NCI-H2171 (cell line): ENCODE results near the gene PRCD.
"Not testable (repeated sequence)": the region's sequence is repeated elsewhere in the genome, so short reads cannot be mapped to it uniquely, and the experiment has no call there.

ENCODE experiments used
- DNase-seq: peaks from one replicate; lab custom pipeline; 2025; lab: John Stamatoyannopoulos, UW

The PRCD gene

GRCh38 chr17:76556765-76557367, 17.0 kb downstream of the PRCD start:
- DNase-seq, result no peak

- peak; percentile 98 for DNase-seq
These were observed 17.7 kb downstream of the PRCD start for GRCh38 chr17:76557368-76558197.

- DNase-seq, result no peak
These were observed 18.6 kb downstream of the PRCD start for GRCh38 chr17:76558198-76559095.

- not testable (repeated sequence) for DNase-seq
These were observed 19.6 kb downstream of the PRCD start for GRCh38 chr17:76559460-76559859.

GRCh38 chr17:76560036-76560876, 20.4 kb downstream of the PRCD start:
- no peak for DNase-seq

- no peak for DNase-seq
These were observed 21.0 kb downstream of the PRCD start for GRCh38 chr17:76560877-76561221.

- DNase-seq, result no peak
These were observed 21.5 kb downstream of the PRCD start for GRCh38 chr17:76561332-76561731.

- no peak for DNase-seq
These were observed 22.0 kb downstream of the PRCD start for GRCh38 chr17:76561799-76562268.

GRCh38 chr17:76562734-76563148, 22.9 kb downstream of the PRCD start:
- DNase-seq, result no peak

GRCh38 chr17:76563359-76563758, 23.5 kb downstream of the PRCD start:
- not testable (repeated sequence) for DNase-seq

- not testable (repeated sequence) for DNase-seq
These were observed 25.3 kb downstream of the PRCD start for GRCh38 chr17:76564991-76565727.

- no peak for DNase-seq
These were observed 26.1 kb downstream of the PRCD start for GRCh38 chr17:76565728-76566612.

GRCh38 chr17:76566613-76566943, 26.7 kb downstream of the PRCD start:
- DNase-seq, result no peak

GRCh38 chr17:76566988-76567431, 27.2 kb downstream of the PRCD start:
- DNase-seq, result no peak

GRCh38 chr17:76567634-76568432, 28.0 kb downstream of the PRCD start:
- DNase-seq, result no peak

GRCh38 chr17:76568811-76569221, 29.0 kb downstream of the PRCD start:
- no peak for DNase-seq

GRCh38 chr17:76569607-76570279, 29.9 kb downstream of the PRCD start:
- no peak for DNase-seq

GRCh38 chr17:76570457-76570856, 30.6 kb downstream of the PRCD start:
- DNase-seq, result no peak
